ENCODE data around the gene TSPEAR.

DNA sequence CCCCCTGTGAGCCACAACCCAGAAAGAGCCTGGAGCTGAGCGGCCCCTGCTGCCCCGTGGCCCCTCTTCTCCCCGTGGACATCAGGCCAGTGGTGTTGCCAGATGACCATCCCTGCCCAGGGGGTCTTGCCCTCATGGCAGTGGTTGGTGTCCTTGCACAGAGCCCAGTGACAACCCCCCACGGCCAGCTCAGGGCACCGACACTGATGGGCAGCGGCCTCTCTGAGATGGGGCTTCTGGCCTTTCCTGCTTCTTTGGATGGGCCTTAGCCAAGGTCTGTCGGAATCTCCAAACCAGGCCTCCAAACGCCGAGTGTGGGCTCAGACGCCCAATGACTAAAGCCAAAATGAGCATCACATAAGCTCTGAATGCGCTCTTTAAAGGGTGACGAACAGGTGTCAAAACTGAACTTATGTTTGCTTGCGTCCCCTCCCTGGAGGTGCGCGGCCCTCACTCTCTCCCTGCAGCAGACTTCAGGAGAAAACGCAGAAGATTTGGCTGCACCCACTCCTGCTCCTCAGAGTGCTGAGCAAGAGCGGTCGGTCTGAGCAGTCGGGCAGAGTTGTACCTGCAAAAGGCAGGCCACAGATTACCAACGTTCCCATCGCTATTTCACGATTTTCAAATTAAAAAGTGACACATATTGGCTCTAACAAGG is 48.4 kb upstream of the TSPEAR start:
- TF ChIP-seq MAFG (tag; conservative IDR thresholded peaks at IDR 0.05) (no peak), ZNF764 (CRISPR knock-in tag; IDR thresholded peaks at IDR 0.05; ENCODE audit: low read depth) (no peak), CC2D1A (IDR thresholded peaks at IDR 0.05) (no peak), ZNF224 (CRISPR knock-in tag; IDR thresholded peaks at IDR 0.05) (no peak), SAFB2 (IDR thresholded peaks at IDR 0.05; ENCODE audit: borderline replicate concordance, low read depth, low read length, severe bottlenecking) (no peak), RBM22 (IDR thresholded peaks at IDR 0.05; ENCODE audit: low read depth, low read length, poor library complexity, severe bottlenecking) (no peak), ZNF121 (CRISPR knock-in tag; conservative IDR thresholded peaks at IDR 0.05) (no peak), EZH2 (IDR thresholded peaks at IDR 0.05; ENCODE audit: borderline replicate concordance, low read depth, low read length) (no peak), NR1H2 (CRISPR knock-in tag; IDR thresholded peaks at IDR 0.05) (no peak), NELFE (IDR thresholded peaks at IDR 0.05; ENCODE audit: insufficient read depth, insufficient read length) (no peak), LCOR (CRISPR knock-in tag; IDR thresholded peaks at IDR 0.05) (no peak)
- TF ChIP-seq, protein P1, sequence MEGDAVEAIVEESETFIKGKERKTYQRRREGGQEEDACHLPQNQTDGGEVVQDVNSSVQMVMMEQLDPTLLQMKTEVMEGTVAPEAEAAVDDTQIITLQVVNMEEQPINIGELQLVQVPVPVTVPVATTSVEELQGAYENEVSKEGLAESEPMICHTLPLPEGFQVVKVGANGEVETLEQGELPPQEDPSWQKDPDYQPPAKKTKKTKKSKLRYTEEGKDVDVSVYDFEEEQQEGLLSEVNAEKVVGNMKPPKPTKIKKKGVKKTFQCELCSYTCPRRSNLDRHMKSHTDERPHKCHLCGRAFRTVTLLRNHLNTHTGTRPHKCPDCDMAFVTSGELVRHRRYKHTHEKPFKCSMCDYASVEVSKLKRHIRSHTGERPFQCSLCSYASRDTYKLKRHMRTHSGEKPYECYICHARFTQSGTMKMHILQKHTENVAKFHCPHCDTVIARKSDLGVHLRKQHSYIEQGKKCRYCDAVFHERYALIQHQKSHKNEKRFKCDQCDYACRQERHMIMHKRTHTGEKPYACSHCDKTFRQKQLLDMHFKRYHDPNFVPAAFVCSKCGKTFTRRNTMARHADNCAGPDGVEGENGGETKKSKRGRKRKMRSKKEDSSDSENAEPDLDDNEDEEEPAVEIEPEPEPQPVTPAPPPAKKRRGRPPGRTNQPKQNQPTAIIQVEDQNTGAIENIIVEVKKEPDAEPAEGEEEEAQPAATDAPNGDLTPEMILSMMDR (IDR thresholded peaks at IDR 0.05 in 2 of 3, conservative IDR thresholded peaks at IDR 0.05 in 1 of 3; ENCODE audit: insufficient read depth in 2 of 3, low read depth in 1 of 3, low read length in 3 of 3), result no peak
